GM19240 (cell line): ENCODE results near the gene PEAK3.
A peak's percentile ranks its signal among the peaks of the same experiment; 100 is the strongest.

Source experiments
- DNase-seq: peaks from one replicate; pipeline ENCODE4 v3.0.0; 2011; ENCODE audit warnings: low spot score; ENCODE audit not compliant: insufficient read length

The PEAK3 gene

GRCh38 chr19:2282062-2282861 lies at the start of gene PEAK3:
Gene PEAK3 (minus strand): TSS chr19:2282175. CDS start chr19:2280931, 1,244 bp downstream.
- no peak for DNase-seq

- no peak for DNase-seq
Measured at GRCh38 chr19:2330632-2331284, 48.8 kb upstream of the PEAK3 start.

DNA sequence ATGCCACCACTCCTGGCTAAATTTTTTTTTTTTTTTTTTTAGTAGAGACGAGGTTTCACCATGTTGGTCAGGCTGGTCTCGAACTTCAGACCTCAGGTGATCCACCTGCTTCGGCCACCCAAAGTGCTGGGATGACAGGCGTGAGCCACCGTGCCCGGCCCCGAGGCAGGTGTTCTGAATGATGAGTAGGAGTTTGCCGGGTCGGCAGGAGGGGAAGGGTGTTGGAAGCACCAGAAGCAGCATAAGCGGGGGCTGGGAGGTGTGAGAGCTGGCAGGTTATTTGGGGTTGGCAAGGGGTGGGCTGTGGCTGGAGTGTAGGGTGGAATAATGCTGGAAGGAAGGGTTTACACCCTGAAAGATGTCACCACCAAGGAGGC lies 48.3 kb upstream of the PEAK3 start:
- no peak for DNase-seq

GRCh38 chr19:2329501-2329916 lies 47.5 kb upstream of the PEAK3 start:
- no peak for DNase-seq

DNA sequence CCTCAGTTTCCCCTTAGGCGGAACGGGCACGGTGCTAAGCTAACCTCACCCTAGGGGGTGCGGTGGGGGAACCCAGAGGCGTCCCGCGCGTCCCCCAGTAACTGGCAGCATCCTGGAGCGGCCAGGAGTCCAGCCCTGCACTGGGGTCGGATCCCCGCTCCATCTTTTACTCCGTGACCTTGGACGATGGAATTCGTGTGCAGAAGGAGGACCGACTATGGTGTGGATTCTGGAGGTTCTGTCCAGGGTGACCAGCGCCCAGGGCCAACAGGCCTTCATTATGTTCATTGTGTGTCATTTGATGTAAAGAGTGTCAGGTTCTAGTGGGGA lies 47.1 kb upstream of the PEAK3 start:
- no peak for DNase-seq

- DNase-seq: peak; percentile 97
Measured at GRCh38 chr19:2328401-2329148, 46.6 kb upstream of the PEAK3 start, which contains the start of the genes LSM7 and SPPL2B. Gene LSM7 (minus strand): TSS chr19:2328586. CDS start chr19:2328566, 20 bp downstream. Gene SPPL2B (plus strand): TSS chr19:2328684. CDS start chr19:2328710, 26 bp downstream.

DNA sequence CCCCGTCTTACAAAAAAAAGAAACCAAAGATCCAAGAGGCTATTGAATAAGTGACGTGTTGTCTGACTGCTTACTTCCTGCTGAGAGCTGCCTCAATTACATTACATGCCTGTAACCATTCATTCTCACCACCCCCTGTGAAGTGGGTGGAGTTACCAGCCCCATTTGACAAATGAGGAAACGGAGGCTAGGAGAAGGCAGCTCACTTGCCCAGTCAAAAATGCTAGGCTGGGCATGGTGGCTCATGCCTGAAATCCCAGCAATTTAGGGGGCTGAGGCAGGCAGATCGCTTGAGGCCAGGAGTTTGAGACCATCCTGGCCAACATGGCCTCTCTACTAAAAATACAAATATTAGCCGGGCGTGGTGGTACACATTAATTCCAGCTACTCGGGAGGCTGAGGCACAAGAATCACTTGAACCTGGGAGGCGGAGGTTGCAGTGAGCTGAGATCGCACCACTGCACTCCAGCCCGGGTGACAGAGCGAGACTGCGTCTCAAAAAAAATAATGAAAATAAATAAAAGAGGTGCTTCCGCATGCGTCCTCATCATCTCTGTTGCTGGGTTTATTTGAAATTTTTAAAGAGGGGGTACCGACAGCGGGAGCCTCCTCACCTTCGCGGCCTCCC lies 45.9 kb upstream of the PEAK3 start:
- DNase-seq: peak; percentile 66

DNA sequence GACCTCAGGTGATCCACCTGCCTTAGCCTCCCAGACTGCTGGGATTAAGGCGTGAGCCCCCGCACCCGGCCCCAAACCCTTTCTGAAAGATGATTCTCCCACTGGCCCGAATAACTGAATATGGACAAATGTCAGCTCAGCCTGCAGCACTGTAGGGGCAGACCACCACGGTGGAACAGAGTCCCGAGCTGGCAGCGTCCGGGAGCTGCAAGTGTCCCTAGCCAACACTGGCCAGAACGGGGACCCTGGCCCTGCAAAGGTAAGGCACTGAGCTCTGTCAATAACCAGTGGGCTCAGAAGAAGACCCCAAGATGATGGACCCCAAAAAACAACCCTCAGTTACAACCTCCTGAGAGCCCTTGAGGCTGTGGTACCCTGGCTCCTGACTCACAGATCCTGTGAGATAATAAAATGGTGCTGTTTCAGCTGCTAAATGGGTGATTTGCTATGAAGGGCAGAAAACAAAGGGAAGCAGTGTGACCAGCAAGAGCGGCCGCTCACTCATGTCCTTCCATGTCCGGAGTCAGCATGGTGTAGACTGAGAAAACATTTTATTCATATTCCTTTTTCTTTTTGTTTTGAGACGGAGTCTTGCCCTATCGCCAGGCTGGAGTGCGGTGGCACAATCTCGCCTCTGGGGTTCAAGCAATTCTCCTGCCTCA lies 44.9 kb upstream of the PEAK3 start:
- DNase-seq: no peak

DNA sequence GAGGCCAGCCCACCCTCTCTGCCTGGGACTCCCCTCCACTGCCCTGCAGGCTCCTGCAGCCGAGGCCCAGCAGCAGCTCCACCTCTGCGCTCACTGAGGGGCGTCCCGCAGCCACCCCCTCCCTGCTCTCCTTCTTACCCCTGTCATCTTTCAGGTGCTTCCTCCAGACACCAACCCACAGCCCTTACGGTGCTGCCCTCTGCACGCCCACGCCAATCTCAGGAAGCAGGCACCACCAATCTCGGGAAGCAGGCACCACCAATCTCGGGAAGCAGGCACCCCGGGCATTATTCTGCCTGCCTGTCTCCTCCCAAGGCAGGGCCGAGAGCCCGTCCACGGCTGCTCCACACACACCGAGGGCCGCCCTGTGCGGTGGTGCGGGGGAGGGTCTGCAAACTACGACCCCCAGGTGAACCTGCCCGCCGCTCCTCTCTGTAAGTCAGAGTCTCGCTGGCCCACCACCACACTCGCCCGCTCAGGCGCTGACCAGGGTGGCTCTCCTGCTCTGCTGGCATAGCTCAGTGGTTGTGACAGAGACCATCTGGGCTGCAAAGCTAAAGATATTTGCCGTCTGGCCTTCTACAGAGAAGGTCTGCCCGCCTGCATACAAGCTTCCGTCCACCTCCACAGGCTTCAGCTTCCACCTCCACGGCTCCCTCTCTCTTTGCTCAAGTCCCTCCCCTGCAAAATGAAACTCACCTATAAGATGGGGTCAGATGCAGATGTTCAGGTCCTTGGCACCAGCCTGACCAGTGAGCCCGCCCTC lies 43.5 kb upstream of the PEAK3 start:
- no peak for DNase-seq

- no peak for DNase-seq
Measured at GRCh38 chr19:2324220-2324948, 42.4 kb upstream of the PEAK3 start.

DNA sequence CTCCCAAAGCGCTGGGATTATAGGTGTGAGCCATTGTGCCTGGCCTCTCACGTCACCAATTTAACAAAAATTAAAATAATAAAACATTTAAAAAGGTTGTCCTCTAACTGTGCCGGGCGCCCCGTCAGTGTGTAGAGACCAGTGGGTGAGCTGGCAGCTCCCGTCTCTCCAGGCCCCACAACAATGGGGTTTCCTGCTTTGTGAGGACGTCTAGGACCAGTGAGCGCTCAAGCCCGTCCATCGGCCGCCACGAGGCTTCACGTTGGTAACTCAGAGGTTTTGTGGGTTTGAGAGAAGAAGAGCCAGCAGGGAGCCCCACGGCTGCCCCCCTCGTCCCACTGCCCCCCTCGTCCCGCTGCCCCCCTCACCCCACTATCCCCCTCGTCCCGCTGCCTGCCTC lies 41.7 kb upstream of the PEAK3 start:
- no peak for DNase-seq

GRCh38 chr19:2321565-2322283 lies 39.7 kb upstream of the PEAK3 start:
- no peak for DNase-seq

DNA sequence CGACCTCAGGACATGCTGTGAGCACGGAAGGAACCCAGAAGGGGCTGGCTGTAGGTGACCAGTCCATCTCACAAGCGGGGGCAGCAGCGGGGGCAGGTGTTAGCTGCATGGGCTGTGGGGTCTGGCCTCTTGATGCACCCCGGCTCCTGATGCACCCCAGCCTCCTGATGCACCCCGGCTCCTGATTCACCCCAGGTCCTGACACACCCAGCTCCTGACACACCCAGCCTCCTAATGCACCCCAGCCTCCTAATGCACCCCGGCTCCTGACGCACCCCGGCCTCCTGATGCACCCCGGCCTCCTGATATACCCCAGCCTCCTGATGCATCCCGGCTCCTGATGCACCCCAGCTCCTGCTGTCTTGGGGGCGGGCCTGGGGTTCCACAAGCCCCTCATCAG lies 39.0 kb upstream of the PEAK3 start:
- DNase-seq: no peak

DNA sequence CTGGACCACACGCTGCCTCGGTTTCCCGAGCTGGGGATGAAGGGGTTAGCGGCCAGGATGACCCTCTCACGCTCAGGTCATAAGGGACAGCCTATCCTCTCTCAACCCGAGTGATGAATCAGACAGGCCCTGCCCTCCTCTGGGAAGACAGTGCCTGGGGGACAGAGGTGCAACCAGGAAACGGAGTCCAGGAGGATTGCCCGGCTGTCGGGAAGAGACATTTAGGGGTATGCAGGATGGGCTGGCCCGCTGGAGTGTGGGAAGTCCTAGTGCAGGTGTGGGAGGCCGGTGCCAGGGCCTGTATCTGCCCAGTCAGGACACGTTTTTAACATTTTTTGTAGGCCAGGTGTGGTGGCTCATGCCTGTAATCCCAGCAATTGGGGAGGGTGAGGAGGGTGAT lies 38.1 kb upstream of the PEAK3 start:
- no peak for DNase-seq

DNA sequence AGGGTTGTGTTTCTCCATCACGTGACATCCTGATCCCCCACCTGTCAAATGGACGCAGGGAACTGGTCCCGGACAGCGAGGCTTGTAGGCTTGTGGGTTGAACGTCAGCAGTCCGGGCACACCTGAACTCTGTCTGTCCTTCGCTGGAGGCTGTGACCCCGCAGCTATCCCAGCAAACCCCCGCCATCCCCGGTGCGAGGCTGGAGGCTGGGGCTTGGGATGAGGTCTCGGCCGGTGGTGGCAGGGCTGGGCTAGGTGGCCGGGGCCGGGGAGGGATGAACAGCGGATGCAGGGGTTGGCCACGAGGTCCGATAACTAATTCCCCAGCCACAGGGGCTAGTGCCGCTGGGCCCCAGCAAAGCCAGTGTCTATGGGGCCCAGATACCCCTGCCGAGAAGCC lies 37.6 kb upstream of the PEAK3 start:
- DNase-seq: no peak

GRCh38 chr19:2318923-2319322 lies 36.9 kb upstream of the PEAK3 start:
- no peak for DNase-seq

DNA sequence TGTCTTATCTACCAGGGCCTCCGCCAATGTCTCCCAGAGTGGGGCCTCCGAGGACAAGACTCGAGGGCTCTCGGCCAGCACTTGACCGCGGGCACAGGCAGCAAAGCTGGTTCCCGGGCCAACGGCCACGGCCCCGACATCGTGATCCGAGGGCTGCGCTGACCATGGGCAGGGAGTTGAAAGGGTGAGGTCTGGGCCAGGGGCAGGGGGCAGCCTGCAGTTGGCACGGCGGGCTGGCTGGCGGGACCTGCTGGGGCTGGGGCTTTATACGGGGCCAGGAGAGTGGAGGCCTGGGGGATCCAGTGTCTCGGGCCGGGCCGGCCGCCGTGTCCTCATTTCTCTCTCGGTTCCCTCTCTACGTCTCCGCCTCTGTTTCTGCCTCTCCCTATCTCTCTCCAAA lies 35.8 kb upstream of the PEAK3 start:
- DNase-seq: no peak

GRCh38 chr19:2317300-2317699 lies 35.3 kb upstream of the PEAK3 start:
- DNase-seq: no peak

- no peak for DNase-seq
Measured at GRCh38 chr19:2315818-2316353, 33.9 kb upstream of the PEAK3 start.
